ENCODE measurements around the gene MYO1D. TPM values are rescaled to one million over a fixed set of nuclear protein-coding genes. Genes with fewer than 3 reads are reported as not detected.

Gene MYO1D
- total and polyA plus RNA-seq, 11 donors, result 3.3 to 15.5 (median 8.9) TPM

DNA sequence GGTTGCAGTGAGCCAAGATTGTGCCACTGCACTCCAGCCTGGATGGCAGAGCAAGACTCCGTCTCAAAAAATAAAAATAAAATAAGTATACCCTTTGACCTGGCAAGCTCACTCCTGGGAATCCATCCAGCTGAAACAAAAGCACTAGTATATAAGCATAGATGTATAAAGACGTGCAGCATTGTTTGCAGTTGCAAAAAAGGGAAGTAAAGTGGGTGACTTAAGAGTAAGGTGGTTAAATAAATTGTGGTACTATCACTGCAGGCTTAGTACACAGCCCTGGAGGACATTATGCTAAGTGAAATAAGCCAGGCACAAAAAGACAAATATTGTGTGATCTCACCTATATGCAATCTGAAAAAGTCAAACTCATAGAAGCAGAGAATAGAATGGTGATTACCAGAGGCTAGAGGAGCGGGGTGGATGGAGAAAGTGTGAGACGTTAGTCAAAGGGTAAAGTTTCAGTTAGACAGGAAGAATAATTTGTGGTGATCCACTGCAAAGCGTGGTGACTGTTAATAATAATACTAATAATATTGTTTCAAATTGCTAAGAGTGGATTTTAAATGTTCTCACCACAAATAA is 113.0 kb downstream of the MYO1D start:
- no peak for TF ChIP-seq POLR2A (IDR thresholded peaks at IDR 0.05)
- TF ChIP-seq, protein P1, sequence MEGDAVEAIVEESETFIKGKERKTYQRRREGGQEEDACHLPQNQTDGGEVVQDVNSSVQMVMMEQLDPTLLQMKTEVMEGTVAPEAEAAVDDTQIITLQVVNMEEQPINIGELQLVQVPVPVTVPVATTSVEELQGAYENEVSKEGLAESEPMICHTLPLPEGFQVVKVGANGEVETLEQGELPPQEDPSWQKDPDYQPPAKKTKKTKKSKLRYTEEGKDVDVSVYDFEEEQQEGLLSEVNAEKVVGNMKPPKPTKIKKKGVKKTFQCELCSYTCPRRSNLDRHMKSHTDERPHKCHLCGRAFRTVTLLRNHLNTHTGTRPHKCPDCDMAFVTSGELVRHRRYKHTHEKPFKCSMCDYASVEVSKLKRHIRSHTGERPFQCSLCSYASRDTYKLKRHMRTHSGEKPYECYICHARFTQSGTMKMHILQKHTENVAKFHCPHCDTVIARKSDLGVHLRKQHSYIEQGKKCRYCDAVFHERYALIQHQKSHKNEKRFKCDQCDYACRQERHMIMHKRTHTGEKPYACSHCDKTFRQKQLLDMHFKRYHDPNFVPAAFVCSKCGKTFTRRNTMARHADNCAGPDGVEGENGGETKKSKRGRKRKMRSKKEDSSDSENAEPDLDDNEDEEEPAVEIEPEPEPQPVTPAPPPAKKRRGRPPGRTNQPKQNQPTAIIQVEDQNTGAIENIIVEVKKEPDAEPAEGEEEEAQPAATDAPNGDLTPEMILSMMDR (IDR thresholded peaks at IDR 0.05), result no peak
- H3K4me3 ChIP-seq, result no peak overlapping the region
- H3K4me1 ChIP-seq, result no peaks in the 10 kb centered on the region
- H3K9me3 ChIP-seq, result no peaks in the 10 kb centered on the region
- no peak for ATAC-seq
- intact Hi-C loops (cut with DNase I), result loop anchor here in 1 of 10 donors (10.0 kb wide), 1 partner anchor 109 kb away; no protein-coding TSS in a partner anchor
- no peaks in the 10 kb centered on the region for H3K27me3 ChIP-seq
- no peak for DNase-seq
- peaks cover 0 to 56% (median 18%) of the 10 kb centered on the region in 9 donors for H3K36me3 ChIP-seq
- WGBS, 4 donors, result 77 to 82% (median 78%) methylated on average over 5 of the region's 5 CpGs
- no peak overlapping the region for H3K27ac ChIP-seq

GRCh38 chr17:32759476-32759875 is 117.4 kb downstream of the MYO1D start:
- TF ChIP-seq, protein P1 (IDR thresholded peaks at IDR 0.05), result no peak
- no peak for TF ChIP-seq POLR2A (IDR thresholded peaks at IDR 0.05)
- Histone ChIP-seq H3K9me3 (no peaks in the 10 kb centered on the region), H3K4me3 (no peak overlapping the region), H3K36me3 (peaks cover 0 to 39% (median 9%) of the 10 kb centered on the region in 9 donors), H3K4me1 (peaks cover 0 to 5% (median 0%) of the 10 kb centered on the region in 12 donors), H3K27ac (no peak overlapping the region), H3K27me3 (no peaks in the 10 kb centered on the region)
- intact Hi-C loops (cut with DNase I), result loop anchor here in 9 of 10 donors (5.0 to 10.0 kb wide), 5 partner anchors 95 to 297 kb away; no protein-coding TSS in a partner anchor
- DNase-seq (no peak), ATAC-seq (no peak)

DNA sequence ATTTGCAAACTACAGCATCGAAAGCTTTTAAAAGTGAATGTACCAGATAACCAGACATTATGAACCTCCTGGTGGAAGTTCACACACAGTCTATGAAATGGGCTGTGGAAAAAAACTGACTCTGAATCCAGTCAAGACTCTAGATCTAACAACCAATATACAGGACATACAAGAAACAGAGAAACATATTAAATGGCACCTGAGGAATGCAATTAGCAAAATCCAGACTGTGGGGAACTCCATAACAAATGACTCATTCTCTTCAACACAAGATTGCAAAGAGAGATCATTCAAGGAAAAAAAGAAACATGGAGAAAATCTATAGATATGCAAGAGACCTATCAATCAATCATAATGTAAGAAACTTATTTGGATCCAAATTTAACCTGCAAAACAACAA is 119.0 kb downstream of the MYO1D start:
- Histone ChIP-seq H3K4me3 (no peak overlapping the region), H3K36me3 (peaks cover 0 to 27% (median 3%) of the 10 kb centered on the region in 9 donors), H3K4me1 (peaks cover 0 to 5% (median 0%) of the 10 kb centered on the region in 12 donors), H3K9me3 (peaks cover 0 to under 1% (median 0%) of the 10 kb centered on the region in 12 donors), H3K27ac (no peak overlapping the region), H3K27me3 (no peaks in the 10 kb centered on the region)
- intact Hi-C loops (cut with DNase I), result loop anchor here in 9 of 10 donors (5.0 to 10.0 kb wide), 5 partner anchors 93 to 296 kb away; no protein-coding TSS in a partner anchor
- TF ChIP-seq, protein P1 (IDR thresholded peaks at IDR 0.05), result no peak
- no peak for TF ChIP-seq POLR2A (IDR thresholded peaks at IDR 0.05)
- no peak for DNase-seq
- WGBS, 4 donors, result 46 to 84% (median 72%) methylated on average over 1 of the region's 1 CpG
- ATAC-seq, result no peak

DNA sequence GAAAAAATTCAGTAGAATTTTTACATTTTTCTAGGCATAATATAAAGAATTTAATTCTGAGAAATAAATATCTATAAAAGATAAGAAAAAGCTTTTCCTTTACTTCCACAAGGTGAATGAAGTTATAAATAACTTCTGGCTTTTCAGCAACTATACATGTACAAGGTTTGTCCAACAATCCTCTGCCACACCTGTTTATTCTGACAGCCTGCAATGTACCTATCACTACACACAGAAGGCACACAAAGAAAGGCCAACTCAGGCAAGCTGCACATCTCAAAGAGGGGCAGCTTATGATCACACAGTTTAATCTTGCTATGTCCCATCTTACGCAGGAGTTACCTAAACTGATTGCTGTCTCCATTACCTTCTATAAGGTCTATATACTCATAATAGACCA is 120.2 kb downstream of the MYO1D start:
- peaks cover 0 to 3% (median 0%) of the 10 kb centered on the region in 12 donors for H3K9me3 ChIP-seq
- intact Hi-C loops (cut with DNase I), result loop anchor here in 9 of 10 donors (5.0 to 10.0 kb wide), 5 partner anchors 92 to 294 kb away; no protein-coding TSS in a partner anchor
- no peak for ATAC-seq
- DNase-seq, result no peak
- TF ChIP-seq, protein P1 (IDR thresholded peaks at IDR 0.05), result no peak
- TF ChIP-seq POLR2A (IDR thresholded peaks at IDR 0.05), result no peak
- H3K36me3 ChIP-seq, result peaks cover 0 to 34% (median 4%) of the 10 kb centered on the region in 9 donors
- H3K27me3 ChIP-seq, result no peaks in the 10 kb centered on the region
- H3K4me3 ChIP-seq, result no peak overlapping the region
- H3K27ac ChIP-seq, result no peak overlapping the region
- H3K4me1 ChIP-seq, result peaks cover 0 to 5% (median 0%) of the 10 kb centered on the region in 12 donors
- 94 to 100% (median 97%) methylated on average over 1 of the region's 1 CpG for WGBS, 4 donors
